HG03095 (cell line): ENCODE measurements around the gene WDPCP.
"Not testable (repeated sequence)": the region's sequence is repeated elsewhere in the genome, so short reads cannot be mapped to it uniquely, and the experiment has no call there.

Source experiments
- ATAC-seq: cut with Tn5 transposase; IDR thresholded peaks from one replicate; pipeline ENCODE4 v1.9.1; 2021; ENCODE audit warnings: moderate library complexity; ENCODE audit not compliant: unreplicated experiment

The WDPCP gene

GRCh38 chr2:63378589-63378988 lies 209.7 kb downstream of the WDPCP start:
- ATAC-seq, result no peak

- no peak for ATAC-seq
Observed at GRCh38 chr2:63374341-63374740, 213.9 kb downstream of the WDPCP start.

GRCh38 chr2:63372549-63372948 lies 215.7 kb downstream of the WDPCP start:
- ATAC-seq, result no peak

GRCh38 chr2:63369146-63369545 lies 219.1 kb downstream of the WDPCP start:
- ATAC-seq, result no peak

GRCh38 chr2:63364866-63365265 lies 223.4 kb downstream of the WDPCP start:
- no peak for ATAC-seq

- not testable (repeated sequence) for ATAC-seq
Observed at GRCh38 chr2:63357722-63358121, 230.6 kb downstream of the WDPCP start.

GRCh38 chr2:63347361-63347760 lies 240.9 kb downstream of the WDPCP start:
- ATAC-seq, result no peak

GRCh38 chr2:63346411-63346810 lies 241.9 kb downstream of the WDPCP start:
- ATAC-seq, result no peak

- no peak for ATAC-seq
Observed at GRCh38 chr2:63345285-63345633, 243.0 kb downstream of the WDPCP start.

GRCh38 chr2:63344575-63345284 lies 243.5 kb downstream of the WDPCP start:
- ATAC-seq, result no peak

- no peak for ATAC-seq
Observed at GRCh38 chr2:63343397-63344109, 244.7 kb downstream of the WDPCP start.

GRCh38 chr2:63340443-63340842 lies 247.8 kb downstream of the WDPCP start:
- no peak for ATAC-seq

GRCh38 chr2:63334910-63335309 lies 253.4 kb downstream of the WDPCP start:
- ATAC-seq, result no peak

GRCh38 chr2:63326473-63326872 lies 261.8 kb downstream of the WDPCP start:
- ATAC-seq, result no peak

GRCh38 chr2:63323662-63324061 lies 264.6 kb downstream of the WDPCP start:
- ATAC-seq, result not testable (repeated sequence)

- not testable (repeated sequence) for ATAC-seq
Observed at GRCh38 chr2:63321973-63322372, 266.3 kb downstream of the WDPCP start.

GRCh38 chr2:63320669-63321068 lies 267.6 kb downstream of the WDPCP start:
- ATAC-seq, result no peak

- no peak for ATAC-seq
Observed at GRCh38 chr2:63310614-63311013, 277.7 kb downstream of the WDPCP start.

- no peak for ATAC-seq
Observed at GRCh38 chr2:63301481-63301880, 286.8 kb downstream of the WDPCP start.

- no peak for ATAC-seq
Observed at GRCh38 chr2:63300835-63301234, 287.4 kb downstream of the WDPCP start.

- no peak for ATAC-seq
Observed at GRCh38 chr2:63287956-63288355, 300.3 kb downstream of the WDPCP start.

GRCh38 chr2:63286520-63286919 lies 301.8 kb downstream of the WDPCP start:
- not testable (repeated sequence) for ATAC-seq

- ATAC-seq, result no peak
Observed at GRCh38 chr2:63283273-63283672, 305.0 kb downstream of the WDPCP start.
